Ovary (tissue), 9 donors: Measurements from ENCODE around the gene CSTPP1. TPM values are rescaled to one million over a fixed set of nuclear protein-coding genes. Genes with fewer than 3 reads are reported as not detected.

Experiments
- DNase-seq, 5 donors: peaks; one replicate each; pipeline ENCODE4 v3.0.0-alpha.2; 2019 to 2020
- H3K27ac ChIP-seq, 2 donors: fragments of 200-600 bp; one replicate each; pipeline versions ENCODE4 v1.5.1 to v1.8.0; 2019 to 2022
- H3K27me3 ChIP-seq: fragments of 200-600 bp; one replicate; pipeline ENCODE4 v1.8.0; 2022
- H3K36me3 ChIP-seq: fragments of 200-600 bp; sonication (generic); one replicate; pipeline ENCODE4 v1.5.1; 2019
- H3K4me1 ChIP-seq: one replicate; pipeline ENCODE4 v1.8.1; 2013; ENCODE audit warnings: mild to moderate bottlenecking, moderate library complexity; ENCODE audit not compliant: insufficient read depth
- H3K4me3 ChIP-seq: fragments of 200-600 bp; sonication (generic); one replicate; pipeline ENCODE4 v1.5.1; 2017
- H3K9me3 ChIP-seq, 2 donors: fragments of 200-600 bp in 1 of 2; sonication (generic) in 1 of 2; one replicate each; pipeline versions ENCODE4 v1.5.1 to v1.8.1; 2013 to 2019; ENCODE audit warnings: mild to moderate bottlenecking in 1 of 2, moderate library complexity in 1 of 2
- CTCF ChIP-seq, 3 donors: fragments of 450-650 bp in 2 of 3; fragments of 200-600 bp in 1 of 3; IDR thresholded peaks; one replicate each; pipeline versions ENCODE4 v1.5.1 to v1.8.0; 2016 to 2022; ENCODE audit warnings: antibody characterized with exemption in 3 of 3, mild to moderate bottlenecking in 1 of 3
- EP300 ChIP-seq: sonication (generic); formaldehyde crosslinking; IDR thresholded peaks from one replicate; pipeline ENCODE4 v1.6.1; 2017; ENCODE audit warnings: antibody characterized with exemption
- POLR2A ChIP-seq: fragments of 450-650 bp; IDR thresholded peaks from one replicate; pipeline ENCODE4 v1.6.1; 2017; ENCODE audit warnings: antibody characterized with exemption, mild to moderate bottlenecking, moderate library complexity
- WGBS, 3 donors: extraction: QIAGEN DNeasy Blood & Tissue Kit in 1 of 3; methylation state at CpG; one replicate each; pipeline versions ENCODE4 v1.1.5 to v1.1.7; 2013 to 2017; 5-methylcytosine and 5-hydroxymethylcytosine counted together
- intact Hi-C, 4 donors: fragments of 100-400 bp; cut with DNase I; formaldehyde crosslinking; loops; one replicate each; pipeline versions ENCODE4 v1.11.0 to v1.15.1; 2022 to 2023
- polyA plus RNA-seq, 2 donors: library from polyadenylated mRNA; stranded (reverse); fragments of 200-250 nt in 1 of 2; fragments of 350-450 nt in 1 of 2; fragmentation: Illumina TruSeq in 1 of 2; extraction: RNeasy Lipid Tissue Mini Kit (QIAGEN cat#74804) in 1 of 2; gene quantifications; one replicate each; pipeline ENCODE4 v1.2.3, GENCODE V29; 2013 to 2014
- total RNA-seq, 7 donors: library from RNA; depleted of rRNA in 2 of 7; stranded (reverse); fragments of >200 nt in 2 of 7; fragmentation: NEBNext Ultra II Directional in 3 of 7; extraction: Animal tissue kit (Norgen Biotek cat#: 25700) in 3 of 7; gene quantifications; one replicate each; pipeline versions ENCODE4 v1.1.0 to v1.2.4, GENCODE V29; 2016 to 2023
- donor health status: DM: no; HTN: no; CAD: no; lungs with moderate emphysema.
- donor health status: DM: no; HTN: no; CAD: no.
- donor health status: Bipolar disorder and iron deficiency.
- donor health status: DM: yes; HTN: yes; CAD: no.
- donor health status: DM: no; HTN: no; CAD: no.
- donor health status: DM: yes; HTN: yes; CAD: no.

Gene CSTPP1
- total and polyA plus RNA-seq, 9 donors, result 20.3 to 42.6 (median 25.6) TPM

- Histone ChIP-seq H3K9me3 (no peaks in the 10 kb centered on the region), H3K27me3 (no peaks in the 10 kb centered on the region), H3K27ac (no peak overlapping the region), H3K4me3 (no peak overlapping the region), H3K4me1 (no peaks in the 10 kb centered on the region), H3K36me3 (no peaks in the 10 kb centered on the region)
- TF ChIP-seq POLR2A (no peak), EP300 (no peak), CTCF (IDR thresholded peaks at IDR 0.05) (no peak)
- no peak for DNase-seq
- intact Hi-C loops, result loop anchor here in 1 of 4 donors (10.0 kb wide), 1 partner anchor 880 kb away; no protein-coding TSS in a partner anchor
- 70 to 82% (median 82%) methylated on average over 3 of the region's 3 CpGs for WGBS, 3 donors
These were observed 167.8 kb downstream of the CSTPP1 start for GRCh38 chr11:47104261-47104950.

DNA sequence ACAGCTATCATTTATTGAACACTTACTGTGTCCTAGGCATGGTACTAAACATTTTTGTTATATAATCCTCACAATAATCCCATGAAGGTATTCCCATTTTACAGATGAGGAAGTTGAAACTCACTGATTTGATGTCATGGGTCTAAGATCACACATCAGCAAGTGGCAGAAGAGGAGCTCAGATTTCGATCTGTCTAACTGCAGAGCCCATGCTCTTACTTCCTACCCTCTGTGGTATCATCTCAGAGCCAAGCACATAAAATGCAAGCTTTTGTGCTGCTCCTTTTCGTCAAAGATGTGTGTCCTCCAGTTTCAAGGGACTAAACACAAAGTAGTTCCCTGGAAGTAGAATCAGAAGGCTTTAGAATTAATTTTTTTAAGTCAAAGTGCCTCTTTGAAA lies 169.0 kb downstream of the CSTPP1 start:
- Histone ChIP-seq H3K27ac (no peak overlapping the region), H3K27me3 (no peaks in the 10 kb centered on the region), H3K9me3 (no peaks in the 10 kb centered on the region), H3K4me1 (no peaks in the 10 kb centered on the region), H3K36me3 (no peaks in the 10 kb centered on the region), H3K4me3 (no peak overlapping the region)
- DNase-seq, result no peak
- TF ChIP-seq POLR2A (no peak), CTCF (IDR thresholded peaks at IDR 0.05) (no peak), EP300 (no peak)
- 93 to 96% (median 94%) methylated on average over 2 of the region's 2 CpGs for WGBS, 3 donors
- intact Hi-C loops, result loop anchor here in 1 of 4 donors (10.0 kb wide), 1 partner anchor 881 kb away; no protein-coding TSS in a partner anchor

DNA sequence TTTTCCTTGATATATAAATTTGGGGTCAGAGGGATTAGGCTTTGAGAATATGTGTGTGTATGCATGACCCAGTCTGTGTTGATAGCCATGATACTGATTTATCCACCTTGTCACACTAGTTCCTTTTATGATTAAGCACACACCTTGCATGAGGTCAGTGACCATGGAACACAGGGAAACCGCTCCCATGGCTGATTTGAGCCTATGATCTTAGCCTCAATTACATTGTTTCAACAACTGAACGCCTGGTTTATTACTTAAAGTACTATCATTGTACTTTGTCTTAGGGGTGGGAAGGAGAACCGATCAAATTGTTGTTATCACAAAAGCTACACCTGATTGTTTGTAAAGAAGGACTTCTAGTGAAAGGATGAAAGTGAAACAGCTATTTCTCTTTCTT lies 169.4 kb downstream of the CSTPP1 start:
- intact Hi-C loops, result loop anchor here in 1 of 4 donors (10.0 kb wide), 1 partner anchor 881 kb away; no protein-coding TSS in a partner anchor
- H3K4me1 ChIP-seq, result no peaks in the 10 kb centered on the region
- no peaks in the 10 kb centered on the region for H3K27me3 ChIP-seq
- 82 to 96% (median 94%) methylated on average over 3 of the region's 3 CpGs for WGBS, 3 donors
- TF ChIP-seq POLR2A (no peak), EP300 (no peak), CTCF (IDR thresholded peaks at IDR 0.05) (no peak)
- H3K9me3 ChIP-seq, result no peaks in the 10 kb centered on the region
- no peak overlapping the region for H3K4me3 ChIP-seq
- no peak overlapping the region for H3K27ac ChIP-seq
- DNase-seq, result no peak
- no peaks in the 10 kb centered on the region for H3K36me3 ChIP-seq

GRCh38 chr11:47106798-47107411 lies 170.3 kb downstream of the CSTPP1 start:
- no peak for DNase-seq
- 84 to 90% (median 84%) methylated on average over 7 of the region's 7 CpGs for WGBS, 3 donors
- H3K27ac ChIP-seq, result no peak overlapping the region

More at GRCh38 chr11:47106798-47107411, 170.3 kb downstream of the CSTPP1 start:
- intact Hi-C loops, result loop anchor here in 1 of 4 donors (10.0 kb wide), 1 partner anchor 882 kb away; no protein-coding TSS in a partner anchor
- no peak overlapping the region for H3K4me3 ChIP-seq
- H3K27me3 ChIP-seq, result no peaks in the 10 kb centered on the region
- no peaks in the 10 kb centered on the region for H3K9me3 ChIP-seq
- TF ChIP-seq POLR2A, result no peak
- TF ChIP-seq CTCF (IDR thresholded peaks at IDR 0.05), result no peak
- no peak for TF ChIP-seq EP300
- H3K4me1 ChIP-seq, result no peaks in the 10 kb centered on the region
- H3K36me3 ChIP-seq, result no peaks in the 10 kb centered on the region
